Superior temporal gyrus (tissue), 1 donor: ENCODE results near the gene LAMTOR2.

Source experiments
- DNase-seq: peaks from one replicate; pipeline ENCODE4 v3.0.0-alpha.2; 2016; ENCODE audit errors: extremely low spot score

Gene LAMTOR2

GRCh38 chr1:156076609-156077429 lies 22.2 kb downstream of the LAMTOR2 start:
- no peak for DNase-seq

- no peak for DNase-seq
Measured at GRCh38 chr1:156077430-156077760, 22.8 kb downstream of the LAMTOR2 start.

- DNase-seq, result no peak
Measured at GRCh38 chr1:156078728-156079127, 24.1 kb downstream of the LAMTOR2 start.

GRCh38 chr1:156079762-156080161 lies 25.2 kb downstream of the LAMTOR2 start:
- no peak for DNase-seq

GRCh38 chr1:156080241-156080862 lies 25.8 kb downstream of the LAMTOR2 start:
- no peak for DNase-seq

GRCh38 chr1:156080863-156081179 lies 26.2 kb downstream of the LAMTOR2 start:
- DNase-seq, result no peak

GRCh38 chr1:156081180-156081916 lies 26.8 kb downstream of the LAMTOR2 start:
- no peak for DNase-seq

- no peak for DNase-seq
Measured at GRCh38 chr1:156081917-156082308, 27.3 kb downstream of the LAMTOR2 start.

GRCh38 chr1:156082309-156083091 lies 27.9 kb downstream of the LAMTOR2 start, which contains the start of gene MEX3A:
TSS of gene MEX3A (minus strand) at chr1:156082465. CDS start at chr1:156081998, 467 bp downstream.
- peak; percentile 71 for DNase-seq

GRCh38 chr1:156083800-156084790 lies 29.5 kb downstream of the LAMTOR2 start:
- DNase-seq, result no peak

GRCh38 chr1:156086256-156086662 lies 31.7 kb downstream of the LAMTOR2 start:
- DNase-seq, result no peak

- DNase-seq, result no peak
Measured at GRCh38 chr1:156089704-156090103, 35.1 kb downstream of the LAMTOR2 start.

GRCh38 chr1:156090138-156090839 lies 35.7 kb downstream of the LAMTOR2 start:
- no peak for DNase-seq

- peak; percentile 92 for DNase-seq
Measured at GRCh38 chr1:156090840-156091188, 36.2 kb downstream of the LAMTOR2 start.

GRCh38 chr1:156091610-156092009 lies 37.0 kb downstream of the LAMTOR2 start:
- no peak for DNase-seq

- no peak for DNase-seq
Measured at GRCh38 chr1:156095906-156096508, 41.4 kb downstream of the LAMTOR2 start.

- peak; percentile 92 for DNase-seq
Measured at GRCh38 chr1:156096640-156097391, 42.2 kb downstream of the LAMTOR2 start.

GRCh38 chr1:156097499-156098178 lies 43.1 kb downstream of the LAMTOR2 start:
- DNase-seq, result no peak
